Ovary (tissue), 9 donors: ENCODE results near the gene TRA2A. TPM values are rescaled to one million over a fixed set of nuclear protein-coding genes. Genes with fewer than 3 reads are reported as not detected.
"Not testable (repeated sequence)": the region's sequence is repeated elsewhere in the genome, so short reads cannot be mapped to it uniquely, and the experiment has no call there.

ENCODE experiments used
- DNase-seq, 5 donors: peaks; one replicate each; pipeline ENCODE4 v3.0.0-alpha.2; 2019 to 2020
- H3K27ac ChIP-seq, 2 donors: fragments of 200-600 bp; one replicate each; pipeline versions ENCODE4 v1.5.1 to v1.8.0; 2019 to 2022
- H3K27me3 ChIP-seq: fragments of 200-600 bp; one replicate; pipeline ENCODE4 v1.8.0; 2022
- H3K36me3 ChIP-seq: fragments of 200-600 bp; sonication (generic); one replicate; pipeline ENCODE4 v1.5.1; 2019
- H3K4me1 ChIP-seq: one replicate; pipeline ENCODE4 v1.8.1; 2013; ENCODE audit warnings: mild to moderate bottlenecking, moderate library complexity; ENCODE audit not compliant: insufficient read depth
- H3K4me3 ChIP-seq: fragments of 200-600 bp; sonication (generic); one replicate; pipeline ENCODE4 v1.5.1; 2017
- H3K9me3 ChIP-seq, 2 donors: fragments of 200-600 bp in 1 of 2; sonication (generic) in 1 of 2; one replicate each; pipeline versions ENCODE4 v1.5.1 to v1.8.1; 2013 to 2019; ENCODE audit warnings: mild to moderate bottlenecking in 1 of 2, moderate library complexity in 1 of 2
- EP300 ChIP-seq: sonication (generic); formaldehyde crosslinking; IDR thresholded peaks from one replicate; pipeline ENCODE4 v1.6.1; 2017; ENCODE audit warnings: antibody characterized with exemption
- POLR2A ChIP-seq: fragments of 450-650 bp; IDR thresholded peaks from one replicate; pipeline ENCODE4 v1.6.1; 2017; ENCODE audit warnings: antibody characterized with exemption, mild to moderate bottlenecking, moderate library complexity
- WGBS, 3 donors: extraction: QIAGEN DNeasy Blood & Tissue Kit in 1 of 3; methylation state at CpG; one replicate each; pipeline versions ENCODE4 v1.1.5 to v1.1.7; 2013 to 2017; 5-methylcytosine and 5-hydroxymethylcytosine counted together
- intact Hi-C, 4 donors: fragments of 100-400 bp; cut with DNase I; formaldehyde crosslinking; loops; one replicate each; pipeline versions ENCODE4 v1.11.0 to v1.15.1; 2022 to 2023
- polyA plus RNA-seq, 2 donors: library from polyadenylated mRNA; stranded (reverse); fragments of 200-250 nt in 1 of 2; fragments of 350-450 nt in 1 of 2; fragmentation: Illumina TruSeq in 1 of 2; extraction: RNeasy Lipid Tissue Mini Kit (QIAGEN cat#74804) in 1 of 2; gene quantifications; one replicate each; pipeline ENCODE4 v1.2.3, GENCODE V29; 2013 to 2014
- total RNA-seq, 7 donors: library from RNA; depleted of rRNA in 2 of 7; stranded (reverse); fragments of >200 nt in 2 of 7; fragmentation: NEBNext Ultra II Directional in 3 of 7; extraction: Animal tissue kit (Norgen Biotek cat#: 25700) in 3 of 7; gene quantifications; one replicate each; pipeline versions ENCODE4 v1.1.0 to v1.2.4, GENCODE V29; 2016 to 2023
- TF ChIP-seq, protein P1 (sequence below), 3 donors: fragments of 450-650 bp in 2 of 3; fragments of 200-600 bp in 1 of 3; IDR thresholded peaks; one replicate each; pipeline versions ENCODE4 v1.5.1 to v1.8.0; 2016 to 2022; ENCODE audit warnings: antibody characterized with exemption in 3 of 3, mild to moderate bottlenecking in 1 of 3
- donor health status: DM: no; HTN: no; CAD: no; lungs with moderate emphysema.
- donor health status: DM: no; HTN: no; CAD: no.
- donor health status: Bipolar disorder and iron deficiency.
- donor health status: DM: yes; HTN: yes; CAD: no.
- donor health status: DM: no; HTN: no; CAD: no.
- donor health status: DM: yes; HTN: yes; CAD: no.

TRA2A gene
- total and polyA plus RNA-seq, 9 donors, result 54.1 to 97.2 (median 76.6) TPM

DNA sequence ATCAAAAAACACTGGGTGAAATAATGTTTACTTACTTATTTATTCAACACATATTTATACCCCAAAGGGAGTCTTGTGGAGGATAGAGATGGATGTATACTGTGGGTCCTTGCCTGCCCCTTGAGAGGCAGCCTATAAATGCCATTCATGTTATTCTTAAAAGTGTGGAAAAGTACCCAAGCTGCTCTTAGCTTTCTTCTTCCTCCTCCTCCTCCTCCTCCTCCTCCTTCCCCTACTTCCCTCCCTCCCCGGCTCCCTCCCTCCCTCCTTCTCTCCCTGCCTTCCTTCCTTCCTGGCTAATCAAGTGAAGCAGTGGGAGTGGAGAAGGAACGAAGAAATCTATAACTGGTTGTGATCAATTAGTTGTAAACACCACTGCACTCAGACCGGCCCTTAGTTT lies 40.3 kb downstream of the TRA2A start:
- Histone ChIP-seq H3K4me3 (no peak overlapping the region), H3K9me3 (no peaks in the 10 kb centered on the region), H3K27ac (no peak overlapping the region), H3K27me3 (no peaks in the 10 kb centered on the region), H3K36me3 (no peaks in the 10 kb centered on the region), H3K4me1 (peaks cover 3% of the 10 kb centered on the region)
- intact Hi-C loops, result no loop called here
- 42 to 44% (median 42%) methylated on average over 3 of the region's 3 CpGs for whole genome bisulfite sequencing, 3 donors
- TF ChIP-seq EP300 (no peak), POLR2A (no peak)
- TF ChIP-seq, protein P1, sequence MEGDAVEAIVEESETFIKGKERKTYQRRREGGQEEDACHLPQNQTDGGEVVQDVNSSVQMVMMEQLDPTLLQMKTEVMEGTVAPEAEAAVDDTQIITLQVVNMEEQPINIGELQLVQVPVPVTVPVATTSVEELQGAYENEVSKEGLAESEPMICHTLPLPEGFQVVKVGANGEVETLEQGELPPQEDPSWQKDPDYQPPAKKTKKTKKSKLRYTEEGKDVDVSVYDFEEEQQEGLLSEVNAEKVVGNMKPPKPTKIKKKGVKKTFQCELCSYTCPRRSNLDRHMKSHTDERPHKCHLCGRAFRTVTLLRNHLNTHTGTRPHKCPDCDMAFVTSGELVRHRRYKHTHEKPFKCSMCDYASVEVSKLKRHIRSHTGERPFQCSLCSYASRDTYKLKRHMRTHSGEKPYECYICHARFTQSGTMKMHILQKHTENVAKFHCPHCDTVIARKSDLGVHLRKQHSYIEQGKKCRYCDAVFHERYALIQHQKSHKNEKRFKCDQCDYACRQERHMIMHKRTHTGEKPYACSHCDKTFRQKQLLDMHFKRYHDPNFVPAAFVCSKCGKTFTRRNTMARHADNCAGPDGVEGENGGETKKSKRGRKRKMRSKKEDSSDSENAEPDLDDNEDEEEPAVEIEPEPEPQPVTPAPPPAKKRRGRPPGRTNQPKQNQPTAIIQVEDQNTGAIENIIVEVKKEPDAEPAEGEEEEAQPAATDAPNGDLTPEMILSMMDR (IDR thresholded peaks at IDR 0.05), result no peak
- DNase-seq, result no peak

DNA sequence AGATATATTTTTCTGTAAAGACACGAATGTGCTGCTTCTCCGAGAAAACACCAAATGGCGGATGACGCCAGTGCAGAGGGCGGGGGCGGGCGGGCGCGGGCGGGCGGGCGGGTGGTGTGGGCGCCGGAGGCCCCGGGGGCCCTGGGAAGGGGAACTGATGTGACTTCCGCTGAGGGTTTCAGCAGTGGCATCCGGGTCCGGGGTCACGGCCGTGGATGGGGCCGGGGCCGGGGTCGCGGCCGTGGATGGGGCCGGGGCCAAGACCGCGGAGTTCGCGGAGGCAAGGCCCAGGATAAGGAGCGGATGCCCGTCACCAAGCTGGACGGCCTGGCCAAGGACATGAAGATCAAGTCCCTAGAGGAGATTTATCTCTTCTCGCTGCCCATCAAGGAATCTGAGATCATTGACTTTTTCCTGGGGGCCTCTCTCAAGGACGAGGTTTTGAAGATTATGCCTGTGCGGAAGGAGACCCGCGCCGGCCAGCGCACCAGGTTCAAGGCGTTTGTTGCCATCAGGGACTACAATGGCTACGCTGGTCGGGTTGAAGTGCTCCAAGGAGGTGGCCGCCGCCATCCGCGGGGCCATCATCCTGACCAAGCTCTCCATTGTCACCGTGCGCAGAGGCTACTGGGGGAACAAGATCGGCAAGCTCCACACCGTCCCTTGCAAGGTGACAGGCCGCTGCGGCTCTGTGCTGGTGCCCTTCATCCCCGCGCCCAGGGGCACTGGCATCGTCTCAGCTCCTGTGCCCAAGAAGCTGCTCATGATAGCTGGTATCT lies 41.2 kb downstream of the TRA2A start:
- Histone ChIP-seq H3K4me1 (peaks cover 3% of the 10 kb centered on the region), H3K9me3 (no peaks in the 10 kb centered on the region), H3K4me3 (peak overlapping the region; percentile 49), H3K27ac (no peak overlapping the region), H3K36me3 (no peaks in the 10 kb centered on the region), H3K27me3 (no peaks in the 10 kb centered on the region)
- WGBS, 3 donors, result 40 to 60% (median 45%) methylated on average over 52 to 56 of the region's 56 CpGs
- TF ChIP-seq EP300 (no peak), POLR2A (no peak)
- TF ChIP-seq, protein P1 (IDR thresholded peaks at IDR 0.05), result no peak
- intact Hi-C loops, result no loop called here
- peak; percentile 46 to 76 (median 60) for DNase-seq

DNA sequence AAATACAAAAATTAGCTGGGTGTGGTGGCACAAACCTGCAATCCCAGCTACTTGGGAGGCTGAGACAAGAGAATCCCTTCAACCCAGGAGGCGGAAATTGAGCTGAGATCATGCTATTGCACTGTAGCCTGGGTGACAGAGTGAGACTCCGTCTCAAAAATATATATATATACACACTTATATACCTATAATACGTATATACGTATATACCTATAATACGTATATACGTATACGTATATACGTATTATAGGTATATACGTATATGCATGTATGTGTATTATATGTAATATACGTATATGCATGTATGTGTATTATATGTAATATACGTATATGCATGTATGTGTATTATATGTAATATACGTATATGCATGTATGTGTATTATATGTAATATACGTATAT lies 43.1 kb downstream of the TRA2A start:
- intact Hi-C loops, H3K36me3 ChIP-seq, H3K27me3 ChIP-seq, H3K4me3 ChIP-seq, DNase-seq, H3K27ac ChIP-seq, H3K9me3 ChIP-seq, H3K4me1 ChIP-seq: not testable (repeated sequence)
- 91 to 95% (median 93%) methylated on average over 13 of the region's 13 CpGs for WGBS, 3 donors

DNA sequence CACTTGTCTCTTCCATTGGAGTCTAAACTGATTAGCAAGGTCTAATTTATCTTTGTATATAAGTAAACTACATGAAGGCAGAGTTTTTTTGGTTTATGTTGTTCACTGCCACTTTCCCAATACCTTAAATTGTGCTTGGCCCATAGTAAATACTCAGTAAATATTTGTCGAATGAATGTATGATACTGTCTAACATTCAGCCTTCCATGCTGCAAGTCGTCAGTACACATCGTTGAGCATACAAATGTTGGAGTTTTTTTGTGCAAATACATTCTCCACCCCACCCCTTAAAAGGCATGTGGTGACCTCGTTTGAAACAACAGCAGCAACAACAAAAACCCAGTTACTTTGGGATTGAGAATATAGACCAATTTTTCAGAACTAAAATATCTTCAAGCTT lies 44.1 kb downstream of the TRA2A start:
- intact Hi-C loops, result no loop called here
- peaks cover 3% of the 10 kb centered on the region for H3K4me1 ChIP-seq
- 45 to 56% (median 53%) methylated on average over 4 of the region's 4 CpGs for WGBS, 3 donors
- DNase-seq, result no peak
- no peaks in the 10 kb centered on the region for H3K27me3 ChIP-seq
- no peak for TF ChIP-seq POLR2A
- TF ChIP-seq, protein P1 (IDR thresholded peaks at IDR 0.05), result no peak
- TF ChIP-seq EP300, result no peak
- H3K36me3 ChIP-seq, result no peaks in the 10 kb centered on the region
- H3K4me3 ChIP-seq, result no peak overlapping the region
- no peaks in the 10 kb centered on the region for H3K9me3 ChIP-seq
- no peak overlapping the region for H3K27ac ChIP-seq

DNA sequence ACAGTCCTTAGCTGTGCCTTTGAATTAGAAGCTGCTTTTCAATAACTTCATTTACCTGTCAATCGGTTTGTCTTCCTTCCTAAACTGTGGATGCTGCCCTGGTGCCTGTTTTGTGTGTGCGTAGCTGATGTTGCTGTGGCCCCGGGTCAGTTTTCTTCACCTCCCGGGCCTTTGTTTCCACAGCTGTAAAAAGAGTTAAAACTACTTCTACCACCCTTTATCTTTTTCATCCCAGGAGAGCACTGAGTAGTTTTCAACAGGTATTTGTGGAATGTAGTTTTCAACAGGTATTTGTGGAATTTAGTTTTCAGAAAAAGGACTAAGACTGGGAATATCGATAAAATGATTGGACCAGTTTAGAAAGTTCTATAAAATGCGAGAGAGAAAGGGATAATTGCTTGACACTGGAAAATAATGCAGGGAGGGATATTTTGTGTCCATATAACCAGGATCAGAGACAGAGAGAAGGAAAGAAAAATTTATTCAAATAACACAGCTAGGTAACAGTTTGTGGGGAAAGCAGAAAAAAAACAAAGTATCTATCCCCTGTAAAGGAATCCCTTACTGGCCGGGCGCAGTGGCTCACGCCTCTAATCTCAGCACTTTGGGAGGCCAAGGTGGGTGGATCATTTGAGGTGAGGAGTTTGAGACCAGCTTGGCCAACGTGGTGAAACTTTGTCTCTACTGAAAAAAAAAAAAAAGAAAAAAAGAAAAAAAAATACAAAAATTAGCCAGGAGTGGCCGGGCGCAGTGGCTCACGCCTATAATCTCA lies 45.6 kb downstream of the TRA2A start:
- Histone ChIP-seq H3K4me3 (no peak overlapping the region), H3K27me3 (no peaks in the 10 kb centered on the region), H3K27ac (no peak overlapping the region), H3K36me3 (no peaks in the 10 kb centered on the region), H3K4me1 (peaks cover 3% of the 10 kb centered on the region), H3K9me3 (no peaks in the 10 kb centered on the region)
- 74 to 76% (median 76%) methylated on average over 13 of the region's 13 CpGs for WGBS, 3 donors
- intact Hi-C loops, result no loop called here
- TF ChIP-seq POLR2A (no peak), EP300 (no peak)
- TF ChIP-seq, protein P1 (IDR thresholded peaks at IDR 0.05), result no peak
- DNase-seq, result no peak
